H1 (cell line): ENCODE results near the gene SMOC2. TPM values are rescaled to one million over a fixed set of nuclear protein-coding genes. Genes with fewer than 3 reads are reported as not detected.

Source experiments
- CTCF ChIA-PET: fragments of 300-600 bp; sonication (Branson Sonifier 250); formaldehyde crosslinking; loops from one replicate; lab custom pipeline; 2021; ENCODE audit not compliant: partially characterized antibody; lab: Charles Lee
- POLR2A ChIA-PET: fragments of 300-600 bp; sonication (Branson Sonifier 250); formaldehyde crosslinking; loops from one replicate; lab custom pipeline; 2021; ENCODE audit warnings: inconsistent platforms; ENCODE audit not compliant: partially characterized antibody; lab: Charles Lee
- DNase-seq, 2 experiments: peaks; one replicate each; pipeline versions ENCODE4 v3.0.0 to v3.0.0-alpha.2; 2010 to 2022; ENCODE audit warnings: low spot score in 2 of 2, low read depth in 1 of 2, mixed read lengths in 1 of 2
- FAIRE-seq: peaks from 2 replicates; lab custom pipeline; 2011; peaks lifted over from hg19 to GRCh38; lab: Jason Lieb, UNC
- H2AFZ ChIP-seq: 2 replicates; pipeline ENCODE4 v1.8.1; 2012; ENCODE audit warnings: low read length, inconsistent platforms
- H2AK5ac ChIP-seq: 2 replicates; pipeline ENCODE4 v1.6.1; 2013; ENCODE audit warnings: low read depth, low read length
- H2BK120ac ChIP-seq: replicated peaks from 2 replicates; pipeline ENCODE3; 2013; ENCODE audit warnings: low read depth, low read length, inconsistent platforms
- H2BK12ac ChIP-seq: 2 replicates; pipeline ENCODE4 v1.6.1; 2013; ENCODE audit warnings: low read depth, low read length
- H2BK15ac ChIP-seq: 2 replicates; pipeline ENCODE4 v1.6.1; 2013; ENCODE audit warnings: low read length
- H2BK20ac ChIP-seq: 2 replicates; pipeline ENCODE4 v1.6.1; 2013; ENCODE audit warnings: low read length
- H2BK5ac ChIP-seq: 2 replicates; pipeline ENCODE4 v1.6.1; 2013; ENCODE audit warnings: low read depth, low read length
- H3K14ac ChIP-seq: 2 replicates; pipeline ENCODE4 v1.6.1; 2013; ENCODE audit warnings: inconsistent platforms; ENCODE audit not compliant: insufficient read length
- H3K18ac ChIP-seq: 2 replicates; pipeline ENCODE4 v1.6.1; 2013; ENCODE audit warnings: low read length; ENCODE audit errors: extremely low read depth
- H3K23ac ChIP-seq: 2 replicates; pipeline ENCODE4 v1.6.1; 2013; ENCODE audit warnings: inconsistent platforms; ENCODE audit not compliant: insufficient read length
- H3K23me2 ChIP-seq: 2 replicates; pipeline ENCODE4 v1.6.1; 2013; ENCODE audit warnings: low read depth, low read length
- H3K27ac ChIP-seq: 2 replicates; pipeline ENCODE4 v1.6.1; 2011; ENCODE audit warnings: low read depth, low read length, inconsistent platforms
- H3K27me3 ChIP-seq, 4 experiments: replicated peaks in 1 of 4; 1 replicate in 1 of 4; 2 replicates in 3 of 4; pipeline versions ENCODE4 v1.6.1 to v1.8.1; 2011 to 2013; ENCODE audit warnings: low read length in 3 of 4, mild to moderate bottlenecking in 3 of 4, inconsistent platforms in 2 of 4, mixed read lengths in 2 of 4, moderate library complexity in 1 of 4; ENCODE audit not compliant: control insufficient read depth in 3 of 4, insufficient read depth in 3 of 4; ENCODE audit errors: extremely low read depth in 1 of 4
- H3K36me3 ChIP-seq, 4 experiments: 2 replicates each; pipeline versions ENCODE4 v1.6.1 to v1.8.1; 2011 to 2013; ENCODE audit warnings: mild to moderate bottlenecking in 4 of 4, low read length in 3 of 4, moderate library complexity in 2 of 4, control low read depth in 1 of 4, inconsistent platforms in 1 of 4; ENCODE audit not compliant: insufficient read depth in 4 of 4, control insufficient read depth in 2 of 4
- H3K4ac ChIP-seq: replicated peaks from 2 replicates; pipeline ENCODE3; 2013; ENCODE audit warnings: low read length, low read depth, mixed read lengths, inconsistent platforms; ENCODE audit not compliant: insufficient read length
- H3K4me1 ChIP-seq, 4 experiments: replicated peaks in 1 of 4; 1 replicate in 1 of 4; 2 replicates in 3 of 4; pipeline versions ENCODE4 v1.6.1 to v1.8.1; 2011 to 2013; ENCODE audit warnings: low read length in 3 of 4, inconsistent platforms in 2 of 4, mixed read lengths in 1 of 4; ENCODE audit not compliant: insufficient read depth in 4 of 4, control insufficient read depth in 3 of 4
- H3K4me2 ChIP-seq, 2 experiments: 2 replicates each; pipeline versions ENCODE4 v1.6.1 to v1.8.1; 2011 to 2013; ENCODE audit warnings: low read depth in 2 of 2, low read length in 2 of 2, control low read depth in 1 of 2, inconsistent platforms in 1 of 2, mild to moderate bottlenecking in 1 of 2; ENCODE audit not compliant: insufficient read depth in 1 of 2
- H3K4me3 ChIP-seq, 4 experiments: fragments of 200-600, 300-600 bp in 1 of 4; sonication (generic), shearing (Covaris generic), sonication (Bioruptor Twin) in 1 of 4; 2 replicates each; pipeline versions ENCODE4 v1.5.1 to v1.8.1; 2011 to 2016; ENCODE audit warnings: low read length in 4 of 4, low read depth in 3 of 4, control low read depth in 2 of 4, inconsistent platforms in 2 of 4, mild to moderate bottlenecking in 2 of 4, mixed read lengths in 1 of 4, moderate library complexity in 1 of 4; ENCODE audit not compliant: insufficient read depth in 2 of 4; ENCODE audit errors: extremely low read depth in 1 of 4
- H3K56ac ChIP-seq: replicated peaks from 2 replicates; pipeline ENCODE3; 2013; ENCODE audit warnings: low read depth, mild to moderate bottlenecking, mixed read lengths, low read length, inconsistent platforms; ENCODE audit not compliant: insufficient read length
- H3K79me1 ChIP-seq: 2 replicates; pipeline ENCODE4 v1.6.1; 2013; ENCODE audit warnings: low read depth, low read length, control low read depth
- H3K79me2 ChIP-seq, 2 experiments: 2 replicates each; pipeline versions ENCODE4 v1.6.1 to v1.8.1; 2012 to 2013; ENCODE audit warnings: low read length in 2 of 2, mild to moderate bottlenecking in 2 of 2, inconsistent platforms in 1 of 2; ENCODE audit not compliant: insufficient read depth in 2 of 2, control insufficient read depth in 1 of 2
- H3K9ac ChIP-seq, 4 experiments: replicated peaks in 1 of 4; 1 replicate in 1 of 4; 2 replicates in 3 of 4; pipeline versions ENCODE4 v1.6.1 to v1.8.1; 2011 to 2013; ENCODE audit warnings: low read depth in 3 of 4, low read length in 3 of 4, control low read depth in 2 of 4, mild to moderate bottlenecking in 2 of 4, moderate library complexity in 2 of 4, inconsistent platforms in 1 of 4; ENCODE audit errors: extremely low read depth in 1 of 4
- H3K9me3 ChIP-seq, 2 experiments: 2 replicates each; pipeline versions ENCODE4 v1.6.1 to v1.8.1; 2012 to 2013; ENCODE audit warnings: mild to moderate bottlenecking in 2 of 2, moderate library complexity in 2 of 2, control low read depth in 1 of 2, inconsistent platforms in 1 of 2, low read depth in 1 of 2, low read length in 1 of 2, mixed read lengths in 1 of 2; ENCODE audit not compliant: insufficient read depth in 2 of 2
- H4K20me1 ChIP-seq, 2 experiments: replicated peaks in 1 of 2; 2 replicates each; pipeline versions ENCODE3 to v1.8.1; 2011 to 2013; ENCODE audit warnings: inconsistent platforms in 2 of 2, low read length in 2 of 2, mild to moderate bottlenecking in 1 of 2; ENCODE audit not compliant: insufficient read depth in 2 of 2, control insufficient read depth in 1 of 2
- H4K5ac ChIP-seq: 2 replicates; pipeline ENCODE4 v1.6.1; 2013; ENCODE audit warnings: low read length, low read depth, mixed read lengths, inconsistent platforms; ENCODE audit not compliant: insufficient read length
- H4K8ac ChIP-seq: 2 replicates; pipeline ENCODE4 v1.8.0; 2013; ENCODE audit warnings: mild to moderate bottlenecking, moderate library complexity, low read length, inconsistent platforms; ENCODE audit not compliant: insufficient read depth; ENCODE audit errors: extremely low read depth
- H4K91ac ChIP-seq: replicated peaks from 2 replicates; pipeline ENCODE3; 2013; ENCODE audit warnings: low read length, mixed read lengths, inconsistent platforms; ENCODE audit not compliant: insufficient read length
- WGBS, 2 experiments: shearing (Covaris generic) in 1 of 2; methylation state at CpG; one replicate each; pipeline versions ENCODE4 v1.1.6 to v1.1.7; 2013 to 2015; ENCODE audit warnings: low lambda C conversion rate in 2 of 2, mixed read lengths in 2 of 2, inconsistent platforms in 1 of 2, low coverage in 1 of 2, missing lambda C conversion rate in 1 of 2; ENCODE audit not compliant: insufficient replicate concordance in 2 of 2, insufficient coverage in 1 of 2, insufficient read length in 1 of 2; ENCODE audit errors: extremely low coverage in 1 of 2, missing lambda C conversion rate in 1 of 2; 5-methylcytosine and 5-hydroxymethylcytosine counted together
- polyA plus RNA-seq, 7 experiments: library from polyadenylated mRNA; depleted of rRNA in 3 of 7; stranded (reverse) in 5 of 7; unstranded in 2 of 7; fragments of >200 nt in 5 of 7; fragments of 200-250 nt in 2 of 7; gene quantifications; 1 replicate in 5 of 7; 2 replicates in 1 of 7; 4 replicates in 1 of 7; pipeline versions ENCODE4 v1.2.1 to v1.2.3, GENCODE V29; 2011 to 2013; ENCODE audit warnings: missing spikeins in 2 of 7, mixed read lengths in 2 of 7
- total RNA-seq: library from RNA; stranded (reverse); fragmentation: NEBNext Ultra II Directional; extraction: Animal tissue kit (Norgen Biotek cat#: 25700); gene quantifications from 2 replicates; pipeline ENCODE4 v1.2.1, GENCODE V29; 2021

SMOC2 gene
- total and polyA plus RNA-seq, 2 of the 8 experiments (the other 6 are each of a cell fraction or from before 2014, with no cell fraction given) = 7.7 to 8.5 TPM

GRCh38 chr6:168571268-168571667 lies 130.3 kb downstream of the SMOC2 start:
- Histone ChIP-seq H2BK12ac (no peak overlapping the region), H3K4me2 (no peak overlapping the region), H4K20me1 (no peaks in the 10 kb centered on the region), H3K18ac (no peak overlapping the region), H3K79me2 (no peaks in the 10 kb centered on the region), H4K5ac (no peak overlapping the region), H3K14ac (no peak overlapping the region), H3K27ac (no peak overlapping the region), H2BK20ac (no peak overlapping the region), H3K36me3 (no peaks in the 10 kb centered on the region; a peak in 2 of 8 replicates), H4K8ac (no peak overlapping the region), H2BK120ac (no peak overlapping the region), H3K23ac (no peak overlapping the region), H4K91ac (no peak overlapping the region), H2BK15ac (no peak overlapping the region), H3K4me1 (peaks cover 0 to 4% (median 1%) of the 10 kb centered on the region in 4 experiments; a peak in 3 of 7 replicates), H3K9ac (no peak overlapping the region), H3K4me3 (no peak overlapping the region), H3K9me3 (no peaks in the 10 kb centered on the region), H2AFZ (no peak overlapping the region), H2AK5ac (no peak overlapping the region), H3K23me2 (no peaks in the 10 kb centered on the region), H3K79me1 (no peaks in the 10 kb centered on the region), H3K4ac (no peak overlapping the region), H2BK5ac (no peak overlapping the region), H3K56ac (no peak overlapping the region), H3K27me3 (no peaks in the 10 kb centered on the region)
- DNase-seq = peak in 1 of 2 experiments; percentile 0
- ChIA-PET POLR2A (no interaction called here), CTCF (no interaction called here)
- WGBS, 2 experiments = 96% methylated on average over 19 of the region's 19 CpGs; no CpG with 5 or more reads in 1 of the 2 experiments
- FAIRE-seq = no peak
